BE2C (cell line): ENCODE measurements around the gene TUBB4B. TPM values are rescaled to one million over a fixed set of nuclear protein-coding genes. Genes with fewer than 3 reads are reported as not detected.

Experiments used
- DNase-seq: peaks from one replicate; pipeline ENCODE4 v3.0.0-alpha.2; 2020
- H3K27me3 ChIP-seq: fragments of 250-450 bp; sonication (Bioruptor Pico); 2 replicates; pipeline ENCODE4 v1.5.1; 2020; ENCODE audit warnings: mild to moderate bottlenecking
- H3K36me3 ChIP-seq: fragments of 250-450 bp; sonication (Bioruptor Pico); 2 replicates; pipeline ENCODE4 v1.5.1; 2020; ENCODE audit warnings: mild to moderate bottlenecking
- H3K4me1 ChIP-seq: fragments of 250-450 bp; sonication (Bioruptor Pico); 2 replicates; pipeline ENCODE4 v1.5.1; 2020
- H3K4me3 ChIP-seq: 2 replicates; pipeline ENCODE4 v1.5.1; 2011; ENCODE audit warnings: low read depth, low read length
- H3K9me3 ChIP-seq: fragments of 250-450 bp; sonication (Bioruptor Pico); 2 replicates; pipeline ENCODE4 v1.5.1; 2020
- polyA plus RNA-seq: library from polyadenylated mRNA; unstranded; fragments of >200 nt; gene quantifications from one replicate; pipeline ENCODE4 v1.2.1, GENCODE V29; 2012; ENCODE audit warnings: low read depth, missing spikeins; ENCODE audit not compliant: insufficient read length, insufficient read depth
- TF ChIP-seq, protein P1 (sequence below): IDR thresholded peaks from 2 replicates; pipeline ENCODE4 v1.5.1; 2012; ENCODE audit warnings: mild to moderate bottlenecking, low read depth, low read length

Gene TUBB4B
- 604 TPM for polyA plus RNA-seq

DNA sequence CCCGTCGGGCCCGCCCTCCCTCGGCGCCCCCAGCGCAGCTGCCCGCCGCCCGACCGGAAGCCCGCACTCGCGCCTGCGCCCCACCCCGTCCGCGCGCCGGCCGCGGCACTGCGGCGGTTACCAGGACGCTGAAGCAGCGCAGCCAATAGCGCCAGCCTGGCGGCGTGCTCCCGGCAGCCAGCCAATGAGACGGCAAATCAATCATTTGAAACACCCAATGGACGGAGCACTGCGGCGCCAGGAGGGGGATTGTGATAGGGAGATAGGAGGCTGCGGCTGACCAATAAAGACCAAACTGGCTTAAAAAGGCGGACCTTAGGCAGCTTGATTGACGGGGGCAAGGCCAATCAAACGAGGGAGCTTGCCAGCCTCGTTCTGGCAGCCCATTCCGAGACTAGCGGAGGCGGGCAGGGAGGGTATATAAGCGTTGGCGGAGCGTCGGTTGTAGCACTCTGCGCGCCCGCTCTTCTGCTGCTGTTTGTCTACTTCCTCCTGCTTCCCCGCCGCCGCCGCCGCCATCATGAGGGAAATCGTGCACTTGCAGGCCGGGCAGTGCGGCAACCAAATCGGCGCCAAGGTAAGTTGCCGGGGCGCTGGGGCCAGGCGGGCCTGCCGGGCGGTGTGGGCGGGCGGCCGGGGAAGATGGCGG is at the start of gene TUBB4B:
TSS of gene TUBB4B (plus strand) at position 447 of the 649 bp plus-strand sequence. CDS start at position 521, 74 bp downstream.
- peaks cover 20% of the 10 kb centered on the region for H3K4me1 ChIP-seq
- TF ChIP-seq, protein P1, sequence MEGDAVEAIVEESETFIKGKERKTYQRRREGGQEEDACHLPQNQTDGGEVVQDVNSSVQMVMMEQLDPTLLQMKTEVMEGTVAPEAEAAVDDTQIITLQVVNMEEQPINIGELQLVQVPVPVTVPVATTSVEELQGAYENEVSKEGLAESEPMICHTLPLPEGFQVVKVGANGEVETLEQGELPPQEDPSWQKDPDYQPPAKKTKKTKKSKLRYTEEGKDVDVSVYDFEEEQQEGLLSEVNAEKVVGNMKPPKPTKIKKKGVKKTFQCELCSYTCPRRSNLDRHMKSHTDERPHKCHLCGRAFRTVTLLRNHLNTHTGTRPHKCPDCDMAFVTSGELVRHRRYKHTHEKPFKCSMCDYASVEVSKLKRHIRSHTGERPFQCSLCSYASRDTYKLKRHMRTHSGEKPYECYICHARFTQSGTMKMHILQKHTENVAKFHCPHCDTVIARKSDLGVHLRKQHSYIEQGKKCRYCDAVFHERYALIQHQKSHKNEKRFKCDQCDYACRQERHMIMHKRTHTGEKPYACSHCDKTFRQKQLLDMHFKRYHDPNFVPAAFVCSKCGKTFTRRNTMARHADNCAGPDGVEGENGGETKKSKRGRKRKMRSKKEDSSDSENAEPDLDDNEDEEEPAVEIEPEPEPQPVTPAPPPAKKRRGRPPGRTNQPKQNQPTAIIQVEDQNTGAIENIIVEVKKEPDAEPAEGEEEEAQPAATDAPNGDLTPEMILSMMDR, result no peak

DNA sequence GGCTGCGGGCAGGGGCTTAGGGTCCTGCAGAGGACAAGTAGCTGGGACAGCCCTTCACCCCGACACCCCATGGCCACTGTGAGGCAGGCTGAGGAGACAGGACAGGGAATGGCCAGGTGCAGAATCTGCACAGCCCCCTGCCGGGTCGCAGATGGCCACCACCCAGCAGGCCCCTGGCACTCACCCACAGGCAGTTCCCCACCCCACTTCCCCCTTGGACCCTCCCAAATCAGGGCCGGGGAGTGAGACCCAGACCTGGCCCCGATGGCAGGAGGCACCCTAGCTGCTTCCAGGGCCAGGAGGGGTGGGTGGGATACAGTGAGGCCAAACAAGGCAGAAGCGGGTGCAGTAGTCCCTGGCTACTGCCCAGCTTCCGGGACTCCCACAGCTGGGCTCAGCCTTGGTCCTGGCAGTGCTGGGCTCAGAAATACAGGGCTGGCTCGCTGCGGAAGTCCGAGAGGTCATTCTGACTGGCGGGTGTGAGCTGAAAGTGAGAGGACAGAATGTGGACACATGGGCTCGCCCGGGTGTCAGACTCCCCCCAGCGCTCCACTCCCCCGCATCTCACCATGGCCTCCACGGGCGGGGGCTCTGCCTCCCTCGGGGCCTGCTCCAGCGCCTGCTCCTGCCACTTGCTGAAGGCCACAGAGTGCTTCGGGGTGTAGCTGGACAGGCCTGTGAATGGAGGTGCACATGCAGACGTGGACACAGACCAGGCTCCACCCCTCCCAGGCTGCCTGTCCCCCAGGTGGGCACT is 49.2 kb upstream of the TUBB4B start:
- H3K36me3 ChIP-seq, result peaks cover 4% of the 10 kb centered on the region; the same call in 1 of the 2 replicates
- no peaks in the 10 kb centered on the region for H3K27me3 ChIP-seq
- H3K4me1 ChIP-seq, result peaks cover 4% of the 10 kb centered on the region
- TF ChIP-seq, protein P1, result no peak
- no peak for DNase-seq
- no peak overlapping the region for H3K4me3 ChIP-seq
- no peaks in the 10 kb centered on the region for H3K9me3 ChIP-seq

More for the DNA sequence above, at the start of gene TUBB4B:
- no peaks in the 10 kb centered on the region for H3K9me3 ChIP-seq
- no peaks in the 10 kb centered on the region for H3K27me3 ChIP-seq
- H3K4me3 ChIP-seq, result peak within 1 kb of the TSS; percentile 83
- peaks cover 24% of the 10 kb centered on the region for H3K36me3 ChIP-seq
- peak; percentile 99 for DNase-seq

DNA sequence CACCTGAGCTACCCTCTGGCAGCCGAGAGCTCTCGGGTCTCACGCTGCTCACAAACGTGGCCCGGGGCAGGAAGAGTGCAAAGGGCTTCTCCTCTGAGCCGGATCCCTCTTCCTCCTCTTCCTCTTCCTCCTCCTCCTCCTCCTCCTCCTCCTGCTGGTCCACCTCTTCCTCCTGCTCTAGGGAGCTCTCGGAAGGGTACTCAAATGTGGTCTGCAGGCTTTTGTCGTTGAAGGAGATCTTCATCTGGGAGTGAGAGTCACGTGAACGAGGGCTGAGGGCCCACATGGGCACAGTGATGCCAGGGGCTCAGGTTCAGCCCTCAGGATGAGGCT is 48.7 kb upstream of the TUBB4B start:
- H3K4me3 ChIP-seq, result no peak overlapping the region
- H3K4me1 ChIP-seq, result peaks cover 4% of the 10 kb centered on the region
- TF ChIP-seq, protein P1, result no peak
- peaks cover 4% of the 10 kb centered on the region; the same call in 1 of the 2 replicates for H3K36me3 ChIP-seq
- no peaks in the 10 kb centered on the region for H3K27me3 ChIP-seq
- no peak for DNase-seq
- no peaks in the 10 kb centered on the region for H3K9me3 ChIP-seq

DNA sequence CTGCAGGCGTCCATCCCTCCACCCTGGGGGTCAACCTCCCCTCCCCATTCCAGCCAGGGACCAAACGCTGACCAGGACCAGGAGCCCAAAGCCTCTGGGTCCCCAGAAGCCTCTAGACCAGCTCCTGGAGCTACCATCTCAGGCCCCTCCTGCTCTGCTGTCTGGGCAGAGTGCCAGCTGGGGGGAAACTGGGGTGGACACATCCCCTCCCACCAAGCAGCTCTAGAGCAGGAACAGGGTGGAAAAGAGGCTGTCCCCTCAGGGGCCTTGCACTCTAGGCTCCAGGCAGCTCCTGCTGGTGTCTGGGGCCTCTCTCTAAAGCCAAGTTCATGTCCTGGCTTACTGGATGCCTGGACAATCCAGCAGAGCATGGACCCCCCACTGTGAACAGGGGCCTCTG is 48.2 kb upstream of the TUBB4B start:
- no peak for DNase-seq
- TF ChIP-seq, protein P1, result no peak
- Histone ChIP-seq H3K9me3 (no peaks in the 10 kb centered on the region), H3K4me3 (no peak overlapping the region), H3K36me3 (peaks cover 4% of the 10 kb centered on the region; the same call in 1 of the 2 replicates), H3K4me1 (peaks cover 4% of the 10 kb centered on the region), H3K27me3 (no peaks in the 10 kb centered on the region)

DNA sequence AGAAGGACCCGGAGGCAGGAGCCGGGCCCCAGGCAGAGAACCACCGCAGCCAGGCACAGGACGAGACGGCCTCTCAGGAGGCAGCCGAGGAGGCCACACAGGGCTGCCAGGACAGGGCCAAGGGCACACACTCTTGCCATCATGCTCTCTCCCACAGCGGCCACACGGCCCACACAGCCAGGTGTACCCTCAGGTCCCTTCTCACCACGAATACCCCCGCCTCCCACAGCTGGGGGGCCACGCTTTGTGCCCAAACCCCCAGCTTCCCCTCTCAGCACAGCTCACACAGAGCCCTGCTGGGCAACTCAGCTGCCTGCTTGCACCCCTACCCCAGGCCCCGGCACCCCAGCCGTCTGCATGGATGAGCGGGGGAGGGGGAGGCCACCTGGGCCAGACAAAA is 47.3 kb upstream of the TUBB4B start:
- H3K9me3 ChIP-seq, result no peaks in the 10 kb centered on the region
- H3K36me3 ChIP-seq, result peaks cover 4% of the 10 kb centered on the region; the same call in 1 of the 2 replicates
- no peak overlapping the region for H3K4me3 ChIP-seq
- peaks cover 4% of the 10 kb centered on the region for H3K4me1 ChIP-seq
- DNase-seq, result no peak
- TF ChIP-seq, protein P1, result no peak
- no peaks in the 10 kb centered on the region for H3K27me3 ChIP-seq

DNA sequence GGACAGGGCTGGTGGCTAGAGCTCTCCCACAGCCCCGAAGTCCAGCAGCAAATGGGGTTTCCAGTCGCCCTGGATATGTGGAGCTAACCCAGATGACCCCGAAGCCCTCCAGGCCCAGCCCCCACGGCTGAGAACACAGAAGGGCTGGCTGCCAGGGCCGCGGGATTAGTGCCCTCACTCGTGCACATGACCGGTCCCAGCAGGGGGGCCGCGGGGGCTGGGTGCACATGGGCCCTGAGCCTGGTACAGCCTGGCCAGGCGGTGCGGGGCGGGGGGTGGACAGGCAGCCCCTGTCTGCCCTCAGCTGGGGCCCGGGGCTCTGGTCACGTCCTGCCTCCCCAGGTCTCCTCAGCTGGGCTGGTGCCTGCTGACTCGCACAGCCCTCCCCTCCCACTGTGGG is 46.7 kb upstream of the TUBB4B start:
- H3K27me3 ChIP-seq, result no peaks in the 10 kb centered on the region
- peaks cover 4% of the 10 kb centered on the region; the same call in 1 of the 2 replicates for H3K36me3 ChIP-seq
- H3K4me1 ChIP-seq, result peaks cover 5% of the 10 kb centered on the region
- H3K9me3 ChIP-seq, result no peaks in the 10 kb centered on the region
- no peak for DNase-seq
- no peak overlapping the region for H3K4me3 ChIP-seq
- TF ChIP-seq, protein P1, result no peak
